ENCODE data around the gene MYOM1.

MYOM1 gene

DNA sequence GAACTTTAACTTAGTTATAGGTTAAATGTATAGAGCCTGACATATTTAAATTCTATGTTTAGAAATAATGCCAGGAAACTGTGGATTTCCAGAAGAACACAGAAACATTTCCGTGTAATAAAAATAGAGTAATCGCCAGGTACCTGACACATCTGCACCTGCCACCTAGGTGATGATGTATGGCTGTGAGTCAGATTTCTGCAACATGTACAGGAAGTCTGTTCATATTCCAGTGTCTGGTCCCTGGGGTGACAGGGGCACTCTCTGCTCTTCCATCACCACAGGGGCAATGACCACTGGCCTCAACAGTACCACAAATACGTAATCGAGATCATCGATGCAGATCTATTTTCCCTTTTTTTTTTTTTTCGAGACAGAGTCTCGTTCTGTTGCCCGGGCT is 105.7 kb downstream of the MYOM1 start:
- no peak for DNase-seq

DNA sequence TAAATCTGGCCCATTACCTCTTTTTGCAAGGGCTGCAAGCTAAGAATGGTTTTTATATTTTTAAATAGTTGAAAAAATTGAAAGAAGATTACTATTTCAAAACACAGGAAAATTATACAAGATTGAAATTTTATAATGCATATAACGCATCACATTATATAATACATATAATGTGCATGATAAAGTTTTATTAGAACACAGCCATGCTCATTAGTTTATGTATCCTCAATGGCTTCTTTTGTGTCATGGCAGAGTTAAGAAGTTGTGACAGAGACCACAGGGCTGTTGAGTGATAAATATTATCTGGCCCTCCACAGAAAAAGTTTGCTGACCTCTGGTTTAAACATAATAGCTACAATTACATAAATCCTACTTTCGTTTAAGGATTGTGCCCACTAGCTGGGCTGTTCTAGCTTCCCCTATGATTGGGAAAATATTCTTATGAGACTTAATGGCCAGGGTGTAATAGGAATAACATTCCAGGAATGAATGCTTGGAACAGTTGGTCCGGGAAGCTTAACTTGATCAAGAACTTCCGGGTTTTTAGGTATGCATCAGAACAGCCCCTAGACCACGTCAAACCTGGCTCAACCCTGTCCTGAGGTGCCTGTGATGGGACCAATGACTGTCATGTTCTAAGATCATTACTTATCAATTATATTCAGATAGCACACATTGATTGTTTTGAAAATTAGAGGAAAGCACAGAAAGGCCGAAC is 108.1 kb downstream of the MYOM1 start:
- no peak for DNase-seq

DNA sequence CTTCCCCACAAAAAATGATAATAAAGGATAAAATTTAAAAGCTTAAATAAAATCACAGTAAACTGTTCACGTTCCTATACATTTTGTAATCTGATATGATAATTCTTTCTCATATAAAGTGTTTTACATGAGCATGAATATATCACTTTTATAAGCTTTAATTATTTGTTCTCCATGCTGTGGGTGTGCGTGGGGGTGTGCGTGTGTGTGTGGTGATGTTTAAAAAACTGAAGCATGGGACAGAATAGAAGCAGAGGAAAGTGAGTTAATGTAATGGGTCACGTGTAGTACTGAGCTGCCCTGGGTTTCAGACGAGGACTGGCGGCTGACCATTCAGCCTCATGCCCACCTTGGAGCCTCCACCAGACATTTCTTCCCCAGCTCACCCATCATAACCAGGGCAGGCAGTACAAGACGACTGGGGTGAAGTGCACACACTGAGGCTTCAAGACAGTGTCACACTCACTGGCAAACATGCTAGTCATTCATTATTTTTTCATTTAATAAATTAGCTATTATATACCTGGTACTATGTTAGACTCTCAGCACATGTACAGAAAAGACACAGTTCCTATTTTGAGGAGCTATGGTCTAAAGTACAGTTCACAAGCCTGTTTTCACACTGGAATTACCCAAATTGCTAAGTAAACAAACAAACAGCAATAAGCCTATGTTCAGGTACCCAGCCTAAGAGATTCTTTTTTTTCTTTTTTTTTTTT is 109.6 kb downstream of the MYOM1 start:
- DNase-seq, result no peak

DNA sequence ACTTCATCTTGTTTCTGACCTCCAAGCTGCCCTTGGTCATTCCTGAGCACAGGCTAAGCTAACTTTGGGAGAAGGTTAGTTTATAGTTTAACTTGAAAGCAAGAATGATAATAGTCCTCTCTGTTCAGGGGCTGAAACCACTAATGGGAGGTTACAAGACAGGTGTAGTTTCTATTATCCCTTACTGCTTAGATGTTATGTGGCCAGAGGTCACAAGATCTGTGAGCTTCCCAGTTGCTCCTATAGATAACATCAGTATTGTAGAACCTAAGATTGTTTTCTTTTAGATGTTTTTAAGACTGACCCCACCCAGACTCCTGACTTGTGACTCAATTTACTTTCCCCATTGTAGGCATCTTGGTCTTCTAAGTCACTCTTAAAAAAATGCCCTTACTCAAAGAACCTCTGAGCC is 112.0 kb downstream of the MYOM1 start:
- no peak for DNase-seq

DNA sequence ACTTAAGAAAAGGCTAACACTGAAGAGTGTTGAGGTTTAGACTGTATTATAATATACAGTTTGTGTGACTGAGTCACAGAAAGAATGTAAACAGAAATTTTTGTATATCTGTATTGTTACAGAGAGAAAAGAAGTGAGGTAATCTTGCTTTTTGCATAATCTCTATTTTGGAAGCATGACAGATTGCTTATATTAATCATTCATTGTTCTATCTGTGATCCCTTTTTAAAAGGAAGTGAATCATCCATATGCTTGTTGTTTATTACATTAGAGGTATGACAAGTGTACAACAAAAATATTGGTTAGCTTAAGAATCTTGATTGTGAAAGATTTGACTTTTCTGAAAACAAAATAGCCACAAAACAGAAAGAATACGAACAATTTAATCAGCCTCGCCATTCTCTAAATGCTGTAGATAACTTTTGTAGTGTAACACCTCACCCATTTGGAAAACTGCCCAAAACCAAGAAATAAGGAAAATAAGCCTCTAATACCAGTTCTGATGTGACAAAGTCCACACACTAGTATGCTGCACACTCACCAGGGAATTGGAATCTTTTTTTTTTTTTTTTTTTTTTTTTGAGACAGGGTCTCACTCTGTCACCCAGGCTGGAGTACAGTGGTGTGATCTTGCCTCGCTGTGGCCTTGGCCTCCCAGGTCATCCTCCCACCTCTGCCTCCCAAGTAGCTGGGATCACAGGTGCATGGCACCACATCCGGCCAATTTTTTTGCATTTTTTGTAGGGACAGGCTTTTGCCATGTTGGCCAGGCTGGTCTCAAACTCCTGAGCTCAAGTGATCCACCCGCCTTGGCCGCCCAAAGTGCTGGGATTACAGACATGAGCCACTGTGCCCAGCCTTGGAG is 115.3 kb downstream of the MYOM1 start:
- DNase-seq, result no peak

DNA sequence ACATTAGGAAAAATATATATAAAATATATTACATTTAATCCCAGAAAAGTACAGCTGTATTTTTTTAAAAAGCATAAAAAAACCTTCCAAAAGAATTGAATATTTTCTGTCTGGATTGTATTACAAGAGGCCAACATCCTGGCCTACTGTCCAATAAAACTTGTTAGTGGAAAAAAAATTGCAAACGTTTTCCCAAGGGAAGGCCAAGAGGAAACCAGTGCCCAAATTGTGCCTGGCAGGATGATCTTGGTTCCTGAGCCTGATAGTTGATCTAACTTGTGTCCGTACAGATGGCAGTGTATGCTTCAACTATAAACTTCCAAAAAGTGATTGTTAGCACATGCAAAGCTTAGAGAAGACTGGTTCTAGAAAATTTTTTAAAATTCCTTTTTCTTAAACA is 116.2 kb downstream of the MYOM1 start:
- no peak for DNase-seq

DNA sequence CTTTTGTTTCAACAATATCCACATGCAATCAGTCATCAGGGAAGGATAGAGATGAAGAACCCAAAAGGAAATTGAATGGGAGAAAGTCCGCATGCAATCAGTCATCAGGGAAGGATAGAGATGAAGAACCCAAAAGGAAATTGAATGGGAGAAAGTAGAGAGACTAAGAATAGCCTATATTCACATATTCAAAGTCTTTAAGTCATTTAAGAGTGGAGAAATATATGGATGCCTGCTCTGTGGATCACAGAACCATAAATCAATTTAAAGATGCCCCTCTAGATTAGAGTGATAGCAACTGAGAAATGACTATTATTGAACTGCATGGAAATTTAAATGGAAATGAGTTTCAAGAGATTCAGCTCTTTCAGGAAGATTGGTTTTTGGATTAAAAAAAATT is 116.8 kb downstream of the MYOM1 start:
- no peak for DNase-seq

DNA sequence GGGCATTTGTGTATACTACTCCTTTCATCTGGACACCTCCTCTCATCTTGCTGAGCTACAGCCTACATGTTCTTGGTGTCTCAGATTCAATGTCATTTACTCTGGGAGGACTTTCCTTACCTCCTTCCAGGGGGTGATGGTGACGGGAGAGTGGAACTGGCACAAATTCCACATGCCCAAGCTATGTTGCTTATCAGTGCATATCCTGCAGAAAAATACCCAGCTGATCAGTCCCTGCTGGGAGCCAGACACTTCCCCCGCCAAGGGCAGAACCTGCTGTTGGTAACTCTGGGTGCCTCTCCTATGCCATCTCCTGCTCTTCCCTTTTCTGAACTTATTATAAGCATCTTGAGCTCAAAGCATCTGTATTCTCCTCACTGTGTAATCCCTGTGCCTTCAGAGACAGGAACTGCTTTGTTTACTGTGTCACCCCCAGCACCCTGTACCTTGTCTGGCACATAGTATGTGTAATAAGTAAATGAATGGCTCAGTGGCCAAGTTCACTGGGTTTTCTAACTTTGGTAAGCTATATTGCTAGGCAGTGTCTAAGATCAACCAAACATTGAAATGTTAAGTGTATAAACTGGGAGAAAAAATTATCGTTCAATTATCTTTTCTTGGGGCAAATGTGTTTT is 119.2 kb downstream of the MYOM1 start:
- DNase-seq, result no peak

DNA sequence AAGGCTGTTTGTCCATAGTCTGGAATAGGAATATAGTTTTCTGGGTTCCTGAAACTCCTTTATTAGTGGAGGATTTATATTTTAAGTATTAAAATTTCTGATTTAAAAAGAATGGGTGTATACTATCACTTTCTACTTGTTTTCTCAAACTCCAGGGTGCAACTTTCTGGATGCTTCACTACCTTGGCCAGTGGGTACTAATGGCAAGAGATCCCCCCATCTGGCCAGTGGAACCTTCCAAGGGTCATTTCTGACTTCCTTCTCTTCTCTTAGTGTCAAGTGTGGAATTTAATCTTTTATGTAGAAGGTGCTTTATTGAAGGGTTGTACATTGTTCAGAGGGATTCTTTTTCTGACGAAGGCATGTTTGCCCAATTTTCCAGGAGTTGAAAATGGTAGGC is 120.4 kb downstream of the MYOM1 start:
- DNase-seq, result no peak

DNA sequence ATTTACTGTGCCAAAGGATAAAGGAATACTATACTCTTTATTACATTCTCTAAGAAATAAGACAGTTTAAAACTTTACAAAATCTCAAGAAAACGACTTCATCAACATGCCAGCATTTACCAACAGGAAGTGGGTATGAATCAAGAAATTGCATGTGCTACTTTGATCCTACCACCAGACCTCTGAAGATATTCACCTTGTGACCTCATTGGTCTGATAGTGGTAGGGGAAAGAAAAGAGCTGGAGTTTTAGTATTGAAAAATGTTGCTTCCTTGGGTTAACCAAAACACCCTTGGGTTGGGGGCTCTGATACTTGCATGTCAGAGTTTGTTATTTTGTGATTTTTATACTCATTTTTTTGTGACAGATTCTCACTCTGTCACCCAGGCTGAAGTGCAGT is 122.7 kb downstream of the MYOM1 start:
- DNase-seq, result no peak

DNA sequence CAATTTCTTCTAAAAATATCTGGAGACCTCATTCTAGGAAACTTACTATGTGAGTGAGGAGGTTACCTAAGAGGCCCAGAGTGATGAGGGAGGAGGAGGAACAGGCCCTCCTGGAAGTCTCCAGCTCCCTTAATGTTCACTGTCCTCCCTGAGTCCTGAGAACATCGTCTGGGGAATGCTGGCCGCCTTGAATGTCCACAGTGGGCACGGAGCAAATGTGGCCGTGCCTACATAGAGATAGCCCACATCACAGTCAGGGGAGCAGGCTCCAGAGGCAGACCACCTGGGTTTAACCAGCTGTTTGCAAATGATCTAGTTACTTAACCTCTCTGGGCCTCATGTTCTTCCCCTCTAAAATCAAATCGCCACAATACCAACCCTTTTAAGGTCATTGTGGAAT is 123.8 kb downstream of the MYOM1 start:
- DNase-seq, result no peak

DNA sequence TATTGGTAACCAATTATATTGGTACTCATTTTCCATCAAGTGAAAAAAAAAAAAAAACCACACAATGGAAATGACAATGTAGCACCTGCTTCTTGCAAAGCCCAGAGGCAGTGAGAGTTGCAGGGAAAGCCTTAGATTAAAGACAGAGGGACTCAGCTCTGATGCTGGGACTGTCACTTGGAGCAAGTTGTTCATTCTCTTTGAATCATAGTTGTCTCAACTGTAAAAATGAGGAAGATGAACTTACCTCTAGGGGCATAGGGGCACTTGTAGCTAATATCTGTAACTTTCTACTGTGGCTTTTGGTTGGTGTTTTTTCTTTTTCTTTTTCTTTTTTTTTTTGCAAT is 125.5 kb downstream of the MYOM1 start:
- no peak for DNase-seq

DNA sequence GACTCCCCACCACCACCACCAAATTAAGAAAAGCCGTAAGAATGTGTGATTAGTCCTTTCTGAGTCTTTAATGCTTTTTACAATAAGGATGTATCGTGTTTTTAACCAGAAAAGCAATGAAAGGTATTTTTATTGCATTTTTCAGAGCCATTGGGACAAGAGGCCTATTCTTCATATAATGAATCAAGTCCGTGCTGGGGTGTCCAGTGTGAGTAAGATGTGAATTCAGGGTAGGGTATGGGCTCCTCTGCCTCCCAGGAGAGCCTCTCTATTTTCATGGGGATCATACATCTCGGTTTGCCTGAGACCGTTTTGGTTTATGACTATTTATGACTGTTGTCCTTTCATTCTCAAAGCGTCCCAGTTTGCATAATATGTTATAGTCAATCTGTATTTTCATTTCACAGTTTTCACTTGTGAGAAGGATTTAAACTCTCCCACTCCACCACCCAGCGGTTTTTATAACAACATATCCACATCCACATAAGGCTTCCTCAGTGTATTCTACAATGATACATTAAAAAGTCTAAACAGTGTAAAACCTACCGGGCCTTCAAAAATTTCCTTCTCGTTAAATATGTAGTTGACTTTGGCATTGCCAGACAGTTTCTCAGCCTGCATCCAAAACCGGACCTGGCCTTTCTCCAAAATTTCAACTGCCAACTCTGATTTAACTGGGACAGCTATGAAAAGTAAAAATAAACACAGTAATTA is 126.0 kb downstream of the MYOM1 start:
- no peak for DNase-seq

DNA sequence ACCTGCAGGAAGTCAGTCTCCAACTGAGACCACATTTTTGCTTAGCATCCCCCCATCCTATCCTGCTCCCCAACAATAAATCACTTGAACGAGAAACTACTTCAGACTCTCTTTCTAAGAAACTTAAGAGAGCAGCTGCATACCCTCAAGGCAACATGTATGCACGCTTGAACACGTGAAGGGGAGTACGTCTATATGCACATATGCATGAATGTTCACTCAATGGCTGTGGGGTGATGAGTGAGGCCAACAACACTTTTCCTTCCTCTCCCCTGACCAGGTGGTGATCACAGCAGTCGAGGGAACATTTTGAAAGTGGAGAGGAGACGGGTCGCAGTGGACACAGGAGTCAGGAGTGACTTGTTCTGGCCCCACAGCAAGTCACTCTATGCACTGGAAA is 127.0 kb downstream of the MYOM1 start:
- no peak for DNase-seq

DNA sequence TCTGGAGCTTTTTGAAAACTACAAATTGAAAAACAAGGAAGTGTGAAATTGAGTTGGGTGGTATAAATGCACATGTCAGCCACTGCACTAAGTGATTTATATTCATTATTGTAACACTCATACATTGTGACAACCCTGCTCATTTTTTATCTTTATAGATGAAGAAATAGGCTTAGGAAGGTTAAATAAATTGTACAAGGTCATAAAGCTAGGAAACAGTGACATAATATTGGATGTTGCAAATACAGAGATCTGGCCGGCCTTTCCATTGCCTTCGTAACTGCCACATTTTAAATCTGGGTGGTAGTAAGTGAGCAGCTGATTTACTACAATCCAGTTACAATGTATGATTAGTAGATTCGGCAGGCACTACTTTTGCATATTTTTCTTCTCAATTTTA is 130.2 kb downstream of the MYOM1 start:
- DNase-seq, result no peak

DNA sequence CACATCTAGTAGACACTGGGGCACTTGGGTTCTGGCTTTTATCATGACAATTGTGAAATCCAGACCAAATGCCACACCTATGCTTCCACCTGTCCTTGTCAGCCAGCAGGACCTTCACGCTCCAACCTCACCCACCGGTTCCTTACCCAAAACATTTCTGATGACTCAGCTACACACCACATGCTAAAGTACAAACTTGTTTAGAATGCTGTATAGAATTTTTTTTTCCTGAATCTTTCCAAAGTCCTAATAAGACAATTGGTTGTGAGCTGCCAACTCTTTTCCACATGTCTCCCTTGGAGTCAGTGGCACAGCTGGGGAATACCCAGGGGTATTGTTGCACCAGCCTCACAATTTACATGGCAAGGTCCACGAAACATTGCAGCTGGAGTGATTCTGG is 131.3 kb downstream of the MYOM1 start:
- DNase-seq, result no peak

DNA sequence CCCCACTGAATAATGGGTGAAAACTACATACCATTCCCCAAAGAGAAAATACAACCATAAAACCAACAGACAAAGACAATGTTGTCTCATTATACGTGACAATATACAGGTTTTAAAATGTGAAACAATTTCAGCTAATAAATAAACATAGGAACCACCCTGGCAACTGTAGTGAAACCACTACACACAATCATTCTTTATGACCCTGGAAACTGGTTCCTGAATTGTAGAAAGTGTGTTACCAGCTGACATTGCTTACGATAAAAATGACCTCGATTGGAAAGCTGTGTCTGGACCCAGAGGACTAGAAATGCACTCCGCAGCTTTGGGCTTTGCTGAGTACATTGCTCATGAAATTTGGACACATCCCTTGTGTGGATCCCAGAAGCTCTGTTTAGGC is 132.9 kb downstream of the MYOM1 start:
- DNase-seq, result no peak

DNA sequence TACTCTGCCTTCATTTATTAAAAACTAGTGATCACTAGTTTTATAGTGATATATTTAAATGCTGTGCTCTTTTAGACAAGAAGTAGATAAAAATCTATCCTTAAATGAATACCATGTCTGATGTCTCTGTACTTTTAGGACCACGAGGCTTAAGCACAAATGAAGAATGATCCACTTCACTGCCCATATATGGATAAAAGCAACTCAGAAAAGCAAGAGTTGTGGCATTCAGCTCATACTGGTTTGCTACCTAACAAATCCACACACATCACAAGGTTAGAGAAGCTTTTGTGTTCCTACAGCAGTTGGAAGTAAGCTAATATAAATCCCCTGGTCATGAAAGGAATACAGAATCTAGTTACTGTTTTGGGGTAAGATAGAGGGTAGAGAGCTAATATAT is 134.2 kb downstream of the MYOM1 start:
- no peak for DNase-seq

DNA sequence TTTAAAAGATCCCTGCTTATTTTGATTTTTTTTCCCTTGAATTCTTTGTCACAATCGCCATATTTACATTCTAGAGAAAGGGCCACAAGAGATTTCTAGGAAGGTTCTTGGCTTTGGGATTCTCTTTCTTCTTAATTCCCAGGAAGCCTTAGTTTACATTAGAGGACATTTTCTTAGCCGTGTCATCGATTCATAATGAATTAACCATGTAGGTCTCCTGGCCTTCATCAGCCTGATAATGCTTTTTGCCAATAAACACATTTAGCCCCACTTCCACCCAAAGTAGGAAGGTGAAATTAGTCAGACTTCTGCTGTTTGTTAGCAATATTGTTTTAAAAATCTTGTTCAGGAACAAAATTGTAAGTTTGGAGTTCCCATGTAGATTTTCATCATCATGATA is 135.6 kb downstream of the MYOM1 start:
- no peak for DNase-seq

DNA sequence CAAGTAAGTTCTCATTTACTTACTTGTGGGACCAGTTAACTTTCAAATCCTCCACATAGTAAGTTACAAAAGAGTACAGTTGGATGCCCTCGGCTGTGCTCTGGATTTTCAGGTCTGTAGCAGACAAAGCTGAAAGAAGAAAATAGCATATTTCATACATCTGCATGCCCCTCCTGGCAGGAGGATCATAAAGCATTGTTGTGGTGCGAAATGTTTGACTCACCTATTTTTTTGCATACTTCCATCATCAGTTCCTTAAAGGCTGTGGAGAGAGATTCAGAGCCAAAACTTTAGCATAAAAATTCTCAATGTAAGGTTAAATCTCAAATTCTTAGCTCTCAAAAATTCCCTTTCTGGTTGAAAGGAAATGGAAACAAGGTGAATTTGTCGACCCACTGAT is 136.0 kb downstream of the MYOM1 start:
- DNase-seq, result no peak

DNA sequence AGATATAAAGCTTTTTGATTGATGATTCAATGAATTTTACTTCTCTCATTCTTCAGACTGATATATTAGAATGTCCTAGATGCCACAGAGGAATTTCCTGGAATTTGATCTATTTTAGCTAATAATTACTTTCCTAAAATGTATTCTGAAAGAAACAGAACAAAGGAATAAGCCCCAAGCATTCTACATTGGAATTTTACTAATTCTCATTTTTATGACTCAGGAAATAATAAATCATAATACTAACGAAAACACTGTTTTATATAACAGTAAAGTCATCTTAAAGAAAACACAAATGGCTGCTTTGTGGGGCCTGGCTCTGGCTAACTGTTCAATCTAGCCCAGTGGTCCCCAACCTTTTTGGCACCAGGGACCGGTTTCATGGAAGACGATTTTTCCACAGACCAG is 138.2 kb downstream of the MYOM1 start:
- no peak for DNase-seq

DNA sequence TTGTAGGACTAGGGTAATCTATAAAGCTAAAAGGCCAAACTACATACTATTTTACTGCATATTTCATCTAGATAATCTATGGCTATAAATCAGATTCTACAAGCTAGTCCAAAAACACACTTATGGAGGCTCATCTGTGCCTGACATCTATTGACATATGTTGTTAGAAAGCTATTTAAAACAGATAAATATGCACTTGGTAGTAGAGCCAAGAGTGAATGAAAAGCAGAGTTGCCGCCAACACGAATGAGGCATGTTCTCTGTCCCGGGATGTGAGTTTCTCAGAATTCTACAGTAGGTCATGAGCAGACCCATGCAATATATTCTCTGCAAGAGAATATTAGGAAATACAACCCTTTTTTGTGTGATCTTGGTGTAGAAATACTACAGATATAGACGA is 140.1 kb downstream of the MYOM1 start:
- no peak for DNase-seq

DNA sequence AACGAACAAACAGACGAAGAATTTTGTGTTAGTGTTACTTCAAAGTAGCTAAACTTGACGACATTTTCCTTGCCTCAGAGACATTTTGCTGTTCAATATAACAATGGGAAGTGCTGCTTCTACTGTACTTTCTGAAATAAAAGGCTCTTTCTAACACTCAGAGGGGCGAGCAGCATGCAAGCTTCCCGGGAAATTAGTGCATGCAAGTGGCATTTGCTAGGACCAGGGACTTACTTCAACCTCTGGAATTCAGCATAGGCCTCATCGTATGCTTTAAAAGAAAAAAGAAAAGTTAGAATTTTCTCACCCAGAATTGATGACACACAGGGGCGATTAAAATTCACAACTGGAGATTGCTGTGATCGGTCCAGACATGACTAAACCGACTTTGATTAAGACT is 144.3 kb downstream of the MYOM1 start:
- no peak for DNase-seq

All from activated CD4-positive, alpha-beta T cell treated with anti-CD3 and anti-CD28 coated beads for 48 hours (primary cell).